DMS53 treated with DMSO at 0.1 percent for 48 hours (cell line): Measurements from ENCODE around the gene CUL4B.
"Not testable (repeated sequence)": the region's sequence is repeated elsewhere in the genome, so short reads cannot be mapped to it uniquely, and the experiment has no call there.

ENCODE experiments used
- DNase-seq: peaks from one replicate; lab custom pipeline; 2025; ENCODE audit not compliant: unreplicated experiment; lab: John Stamatoyannopoulos, UW

Gene CUL4B

GRCh38 chrX:120560842-120561633 is at the start of gene CUL4B:
CUL4B (minus strand) TSS chrX:120560962; CDS start chrX:120560638, 324 bp downstream.
- peak; percentile 71 for DNase-seq

GRCh38 chrX:120604361-120604782 is 43.6 kb upstream of the CUL4B start:
- DNase-seq = peak; percentile 0

GRCh38 chrX:120603707-120604360 is 43.1 kb upstream of the CUL4B start, which contains the start of gene MCTS1:
MCTS1 (plus strand) TSS chrX:120604101; CDS start chrX:120604237, 136 bp downstream.
- DNase-seq = peak; percentile 94

GRCh38 chrX:120585702-120586101 is 24.9 kb upstream of the CUL4B start:
- DNase-seq = no peak

GRCh38 chrX:120575379-120576114 is 14.8 kb upstream of the CUL4B start:
- DNase-seq = no peak

GRCh38 chrX:120573806-120574205 is 13.0 kb upstream of the CUL4B start:
- not testable (repeated sequence) for DNase-seq

GRCh38 chrX:120570011-120570600 is 9.3 kb upstream of the CUL4B start:
- DNase-seq = no peak

GRCh38 chrX:120568609-120569008 is 7.8 kb upstream of the CUL4B start:
- no peak for DNase-seq

GRCh38 chrX:120568035-120568434 is 7.3 kb upstream of the CUL4B start:
- DNase-seq = no peak

- no peak for DNase-seq
Observed at GRCh38 chrX:120566817-120567216, 6.1 kb upstream of the CUL4B start.

GRCh38 chrX:120564925-120565324 is 4.2 kb upstream of the CUL4B start:
- DNase-seq = no peak

- DNase-seq = no peak
Observed at GRCh38 chrX:120562569-120562926, 1.8 kb upstream of the CUL4B start.

GRCh38 chrX:120561634-120562568 is 1.1 kb upstream of the CUL4B start:
- DNase-seq = no peak

- DNase-seq = peak; percentile 51
Observed at GRCh38 chrX:120560405-120560841, 339 bp downstream of the CUL4B start.

- peak; percentile 23 for DNase-seq
Observed at GRCh38 chrX:120559804-120560203, 958 bp downstream of the CUL4B start.

- no peak for DNase-seq
Observed at GRCh38 chrX:120556251-120556650, 4.5 kb downstream of the CUL4B start.

- DNase-seq = peak; percentile 46
Observed at GRCh38 chrX:120549483-120550452, 11.0 kb downstream of the CUL4B start.

GRCh38 chrX:120536061-120536460 is 24.7 kb downstream of the CUL4B start:
- DNase-seq = no peak
